AG10803 (cell line): ENCODE data around the gene ELOB.

Experiments used
- DNase-seq: peaks from one replicate; pipeline ENCODE4 v3.0.0; 2010; ENCODE audit warnings: low read depth
- H3K4me3 ChIP-seq: 2 replicates; pipeline ENCODE4 v1.5.1; 2011; ENCODE audit warnings: mild to moderate bottlenecking, low read length, control low read depth
- CTCF ChIP-seq: conservative IDR thresholded peaks from 2 replicates; pipeline ENCODE4 v1.5.1; 2011; ENCODE audit warnings: mild to moderate bottlenecking, low read length, control low read depth, inconsistent platforms

The ELOB gene

GRCh38 chr16:2742323-2743006 is 34.6 kb downstream of the ELOB start:
- TF ChIP-seq CTCF, result no peak
- no peak overlapping the region for H3K4me3 ChIP-seq
- no peak for DNase-seq

GRCh38 chr16:2741168-2741567 is 35.9 kb downstream of the ELOB start:
- DNase-seq, result no peak
- TF ChIP-seq CTCF, result no peak
- no peak overlapping the region for H3K4me3 ChIP-seq

- DNase-seq, result no peak
- no peak overlapping the region for H3K4me3 ChIP-seq
- no peak for TF ChIP-seq CTCF
Observed at GRCh38 chr16:2740476-2740875, 36.6 kb downstream of the ELOB start.

GRCh38 chr16:2739625-2740430 is 37.3 kb downstream of the ELOB start:
- H3K4me3 ChIP-seq, result no peak overlapping the region
- no peak for DNase-seq
- TF ChIP-seq CTCF, result no peak

- no peak for DNase-seq
- no peak overlapping the region for H3K4me3 ChIP-seq
- no peak for TF ChIP-seq CTCF
Observed at GRCh38 chr16:2738615-2739014, 38.5 kb downstream of the ELOB start.

GRCh38 chr16:2737895-2738418 is 39.1 kb downstream of the ELOB start:
- DNase-seq, result no peak
- H3K4me3 ChIP-seq, result no peak overlapping the region
- no peak for TF ChIP-seq CTCF

GRCh38 chr16:2737238-2737605 is 39.9 kb downstream of the ELOB start:
- TF ChIP-seq CTCF, result no peak
- DNase-seq, result no peak
- no peak overlapping the region for H3K4me3 ChIP-seq
